Heart left ventricle (tissue), 13 donors: ENCODE data around the gene PSMD3.

Source experiments
- CTCF ChIP-seq, 12 donors: fragments of 200-600 bp; sonication (generic) in 4 of 12; IDR thresholded peaks; one replicate each; pipeline versions ENCODE4 v1.5.0 to v1.8.0; 2018 to 2022; ENCODE audit warnings: antibody characterized with exemption in 12 of 12, mild to moderate bottlenecking in 5 of 12
- POLR2A ChIP-seq, 2 donors: fragments of 450-650 bp; IDR thresholded peaks; one replicate each; pipeline ENCODE4 v1.6.1; 2017; ENCODE audit warnings: antibody characterized with exemption in 2 of 2, mild to moderate bottlenecking in 2 of 2, moderate library complexity in 2 of 2
- donor health status: ischemic (EF 13 %, LVEDD 7.1; RV severe dilation, severe dysfunction).
- donor health status: DM: no; HTN: yes; CAD: no.
- donor health status: DM: no; HTN: no; CAD: no.
- donor health status: ischemic (EF 25% LVEDD 6.9; RV normal size, moderate dysfunction).
- donor health status: ischemic (EF 25% LVEDD 5.7; RV mildly dilated, moderate dysfunction).
- donor health status: ischemic (EF 35%, LVEDD 5.7; RV mildly dilated, moderate dysfunction).
- donor health status: nonischemic (EF 11% LVEDD 7.7; RV severe dilation, severe dysfunction).
- donor health status: DM: yes; HTN: yes; CAD: no.
- donor health status: PGD.
- donor health status: ischemic (EF 29% LVEDD 5.4; RV normal size, mild dysfunction).
- donor health status: nonischemic (EF 23%, LVEDD 6.1; RV moderate dilation, normal function).

- no peak for TF ChIP-seq POLR2A (IDR thresholded peaks at IDR 0.05)
- no peak for TF ChIP-seq CTCF (IDR thresholded peaks at IDR 0.05)
Observed at GRCh38 chr17:39951924-39952679, 28.5 kb upstream of the PSMD3 start.
